GM19324 (cell line): Measurements from ENCODE around the gene CCDC172.

Experiments
- ATAC-seq: cut with Tn5 transposase; IDR thresholded peaks from one replicate; pipeline ENCODE4 v1.9.1; 2021; ENCODE audit warnings: mild to moderate bottlenecking, moderate library complexity; ENCODE audit not compliant: unreplicated experiment, low FRiP score

The CCDC172 gene

DNA sequence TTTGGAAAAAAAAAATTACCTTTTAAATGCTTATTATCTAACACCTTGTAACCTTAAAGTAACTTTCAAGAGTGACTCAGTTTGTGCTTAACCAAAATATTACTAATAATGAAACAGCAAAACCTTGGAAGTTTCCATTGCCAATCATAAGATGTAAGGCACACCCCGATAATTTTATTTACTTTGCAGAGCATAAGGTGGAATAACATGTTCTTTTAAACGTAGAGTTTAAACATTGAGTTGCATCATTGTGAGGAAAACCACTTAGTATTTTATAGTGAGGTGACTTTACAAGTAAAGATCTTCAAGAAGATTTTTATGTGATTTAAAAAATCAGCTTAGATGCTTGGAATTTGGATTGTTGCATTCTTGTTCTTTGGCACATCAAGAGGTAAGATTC is 103.4 kb downstream of the CCDC172 start, which contains the start of gene PNLIPRP3:
PNLIPRP3 (plus strand) TSS at position 177 of the 400 bp plus-strand sequence; CDS start at position 343, 166 bp downstream.
- ATAC-seq = no peak

DNA sequence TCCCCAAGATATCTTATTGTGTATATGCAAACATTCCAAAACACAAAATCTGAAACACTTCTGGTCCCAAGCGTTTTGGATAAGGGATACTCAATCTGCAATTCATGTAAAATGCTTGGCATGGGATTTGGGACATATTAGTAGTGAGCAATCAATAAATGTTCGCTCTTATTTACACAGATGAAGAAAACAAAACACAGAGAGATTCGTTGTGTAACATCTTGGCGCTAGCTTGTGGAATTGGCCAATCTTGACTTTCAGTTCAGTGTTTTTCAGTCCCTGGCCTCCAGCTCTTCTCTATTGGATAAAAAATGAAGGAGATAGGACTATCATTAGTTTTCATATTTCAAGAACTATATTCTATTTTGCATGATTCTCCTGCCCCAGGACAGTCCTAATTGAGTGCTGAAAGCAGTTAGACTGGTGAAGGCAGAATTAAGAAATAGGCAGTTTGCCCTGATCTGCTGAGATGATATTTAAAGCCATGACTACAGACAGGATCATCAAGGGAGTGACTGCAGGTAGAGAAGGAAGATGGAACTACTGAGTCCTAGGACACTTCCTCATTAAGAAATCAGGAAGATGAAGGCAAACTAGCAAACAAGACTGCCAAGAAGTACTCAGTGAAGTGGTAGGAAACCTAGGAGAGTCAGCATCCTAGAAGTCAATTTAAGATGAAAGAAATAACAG is 105.2 kb downstream of the CCDC172 start:
- no peak for ATAC-seq
